Common myeloid progenitor, CD34-positive (primary cell): ENCODE results near the gene PGLYRP4.

Experiments
- CTCF ChIA-PET: fragments of 350-600 bp; sonication (Branson Sonifier 250); formaldehyde crosslinking; loops from one replicate; lab custom pipeline; 2021; ENCODE audit warnings: antibody characterized with exemption; lab: Charles Lee
- POLR2A ChIA-PET: fragments of 350-600 bp; sonication (Branson Sonifier 250); formaldehyde crosslinking; loops from one replicate; lab custom pipeline; 2021; ENCODE audit warnings: antibody characterized with exemption; lab: Charles Lee
- DNase-seq, 3 donors: peaks; one replicate each; pipeline versions ENCODE4 v3.0.0 to v3.0.0-alpha.2; 2013
- H3K27ac ChIP-seq, 2 experiments: 1 replicate in 1 of 2; 2 replicates in 1 of 2; pipeline ENCODE4 v1.7.0; 2013; ENCODE audit warnings: inconsistent platforms in 2 of 2, low read length in 2 of 2, mild to moderate bottlenecking in 2 of 2, low read depth in 1 of 2, moderate library complexity in 1 of 2; ENCODE audit not compliant: severe bottlenecking in 2 of 2, insufficient read depth in 1 of 2, poor library complexity in 1 of 2
- H3K27me3 ChIP-seq, 5 experiments: replicated peaks in 2 of 5; 1 replicate in 3 of 5; 2 replicates in 2 of 5; pipeline versions ENCODE4 v1.6.1 to v1.7.0; 2013; ENCODE audit warnings: low read length in 4 of 5, mild to moderate bottlenecking in 2 of 5, moderate library complexity in 2 of 5, inconsistent platforms in 1 of 5; ENCODE audit not compliant: insufficient read depth in 5 of 5, control insufficient read depth in 4 of 5
- H3K36me3 ChIP-seq, 4 experiments: 1 replicate in 2 of 4; 2 replicates in 2 of 4; pipeline versions ENCODE4 v1.6.1 to v1.7.0; 2013; ENCODE audit warnings: low read length in 3 of 4, control low read depth in 1 of 4, mild to moderate bottlenecking in 1 of 4; ENCODE audit not compliant: control insufficient read depth in 4 of 4, insufficient read depth in 4 of 4
- H3K4me1 ChIP-seq, 4 experiments: 1 replicate in 3 of 4; 2 replicates in 1 of 4; pipeline versions ENCODE4 v1.6.1 to v1.7.1; 2013; ENCODE audit warnings: low read length in 3 of 4, mild to moderate bottlenecking in 3 of 4, control low read depth in 1 of 4, inconsistent platforms in 1 of 4, moderate library complexity in 1 of 4; ENCODE audit not compliant: control insufficient read depth in 4 of 4, insufficient read depth in 4 of 4; ENCODE audit errors: control extremely low read depth in 1 of 4
- H3K4me3 ChIP-seq, 7 experiments: 1 replicate in 4 of 7; 2 replicates in 3 of 7; pipeline versions ENCODE4 v1.5.1 to v1.7.0; 2013; ENCODE audit warnings: mild to moderate bottlenecking in 7 of 7, low read length in 6 of 7, moderate library complexity in 6 of 7, inconsistent platforms in 2 of 7, low read depth in 2 of 7, control low read depth in 1 of 7; ENCODE audit not compliant: insufficient read depth in 4 of 7, control insufficient read depth in 1 of 7; ENCODE audit errors: extremely low read depth in 1 of 7
- H3K9me3 ChIP-seq, 5 experiments: 1 replicate in 4 of 5; 2 replicates in 1 of 5; pipeline versions ENCODE4 v1.6.1 to v1.7.1; 2013; ENCODE audit warnings: low read length in 4 of 5, mild to moderate bottlenecking in 2 of 5, inconsistent platforms in 1 of 5, low read depth in 1 of 5, moderate library complexity in 1 of 5; ENCODE audit not compliant: control insufficient read depth in 4 of 5, insufficient read depth in 2 of 5; ENCODE audit errors: control extremely low read depth in 1 of 5
- WGBS: methylation state at CpG from one replicate; pipeline ENCODE4 v1.1.5; 2013; ENCODE audit not compliant: insufficient coverage; 5-methylcytosine and 5-hydroxymethylcytosine counted together

The PGLYRP4 gene

GRCh38 chr1:153395136-153395685 is 46.6 kb upstream of the PGLYRP4 start:
- 81% methylated on average over 6 of the region's 7 CpGs for WGBS
- Histone ChIP-seq H3K4me1 (peaks cover 0 to 17% (median 12%) of the 10 kb centered on the region in 4 experiments), H3K9me3 (no peaks in the 10 kb centered on the region), H3K27ac (no peak overlapping the region), H3K4me3 (no peak overlapping the region), H3K36me3 (no peaks in the 10 kb centered on the region), H3K27me3 (no peaks in the 10 kb centered on the region)
- CTCF ChIA-PET = interaction anchor here (1.3 to 2.0 kb wide), 2 partner anchors 11 to 51 kb away, joined by 4 read pairs; no protein-coding TSS in a partner anchor
- no peak for DNase-seq
- POLR2A ChIA-PET = interaction anchor here (0.7 kb wide), 1 partner anchor 13 kb away, joined by 3 read pairs; no protein-coding TSS in a partner anchor

GRCh38 chr1:153394391-153394790 is 45.8 kb upstream of the PGLYRP4 start:
- Histone ChIP-seq H3K27ac (no peak overlapping the region), H3K27me3 (no peaks in the 10 kb centered on the region), H3K36me3 (no peaks in the 10 kb centered on the region), H3K4me1 (peaks cover 0 to 25% (median 16%) of the 10 kb centered on the region in 4 experiments), H3K9me3 (no peaks in the 10 kb centered on the region), H3K4me3 (no peak overlapping the region)
- ChIA-PET POLR2A (no interaction called here), CTCF (no interaction called here)
- no peak for DNase-seq
- WGBS = 91% methylated on average over 3 of the region's 5 CpGs

- H3K9me3 ChIP-seq = no peaks in the 10 kb centered on the region
- H3K4me1 ChIP-seq = peaks cover 0 to 26% (median 16%) of the 10 kb centered on the region in 4 experiments
- no peaks in the 10 kb centered on the region for H3K36me3 ChIP-seq
- 95% methylated on average over 6 of the region's 6 CpGs for WGBS
- H3K27ac ChIP-seq = no peak overlapping the region
- DNase-seq = no peak
- POLR2A ChIA-PET = no interaction called here
- CTCF ChIA-PET = no interaction called here
- H3K27me3 ChIP-seq = no peaks in the 10 kb centered on the region
- H3K4me3 ChIP-seq = no peak overlapping the region
These were observed 45.3 kb upstream of the PGLYRP4 start for GRCh38 chr1:153393926-153394325.

GRCh38 chr1:153392822-153393221 is 44.2 kb upstream of the PGLYRP4 start:
- Histone ChIP-seq H3K27me3 (no peaks in the 10 kb centered on the region), H3K9me3 (no peaks in the 10 kb centered on the region), H3K4me1 (peaks cover 0 to 30% (median 15%) of the 10 kb centered on the region in 4 experiments), H3K36me3 (no peaks in the 10 kb centered on the region), H3K4me3 (no peak overlapping the region), H3K27ac (no peak overlapping the region)
- WGBS = 93% methylated on average over 3 of the region's 3 CpGs
- POLR2A ChIA-PET = no interaction called here
- CTCF ChIA-PET = interaction anchor here (0.8 to 1.0 kb wide), 2 partner anchors 9 to 11 kb away, joined by 3 read pairs; no protein-coding TSS in a partner anchor
- DNase-seq = no peak

- no peaks in the 10 kb centered on the region for H3K9me3 ChIP-seq
- ChIA-PET CTCF (no interaction called here), POLR2A (no interaction called here)
- H3K4me3 ChIP-seq = peak overlapping the region in 1 of 7 experiments; percentile 34
- WGBS = 75% methylated on average over 1 of the region's 3 CpGs
- H3K27me3 ChIP-seq = no peaks in the 10 kb centered on the region
- H3K36me3 ChIP-seq = no peaks in the 10 kb centered on the region
- H3K4me1 ChIP-seq = peaks cover 4 to 35% (median 15%) of the 10 kb centered on the region in 4 experiments
- H3K27ac ChIP-seq = no peak overlapping the region
- no peak for DNase-seq
These were observed 43.6 kb upstream of the PGLYRP4 start for GRCh38 chr1:153392258-153392657.

GRCh38 chr1:153390938-153391710 is 42.5 kb upstream of the PGLYRP4 start, which contains the start of gene S100A8:
S100A8 (minus strand) TSS chr1:153391073; CDS start chr1:153390535, 538 bp downstream.
- DNase-seq = peak in 2 of 3 donors; percentile 22 to 28
- no peak within 1 kb of the TSS for H3K27ac ChIP-seq
- peaks cover 8 to 47% (median 24%) of the 10 kb centered on the region in 4 experiments for H3K4me1 ChIP-seq
- no peaks in the 10 kb centered on the region for H3K36me3 ChIP-seq
- ChIA-PET CTCF (interaction anchor here (0.9 to 2.9 kb wide), 5 partner anchors 12 to 38 kb away, joined by 3 to 12 read pairs (median 6); partner anchors contain the start of gene S100A9), POLR2A (no interaction called here)
- no peaks in the 10 kb centered on the region for H3K9me3 ChIP-seq
- H3K4me3 ChIP-seq = peak within 1 kb of the TSS in 3 of 7 experiments; percentile 16 to 37 (median 31)
- WGBS = 89% methylated on average over 4 of the region's 7 CpGs
- H3K27me3 ChIP-seq = no peaks in the 10 kb centered on the region
